SH-SY5Y (cell line): ENCODE measurements around the gene ARFGEF3.

ENCODE experiments used
- GATA2 ChIP-seq: IDR thresholded peaks from 2 replicates; pipeline ENCODE4 v1.6.1; 2011; ENCODE audit warnings: mild to moderate bottlenecking, low read depth, low read length
- GATA3 ChIP-seq: IDR thresholded peaks from 2 replicates; pipeline ENCODE4 v1.6.1; 2011; ENCODE audit warnings: low read depth, mild to moderate bottlenecking, low read length, moderate library complexity

Gene ARFGEF3

GRCh38 chr6:138235693-138236092, 74.0 kb downstream of the ARFGEF3 start:
- TF ChIP-seq GATA3 (no peak), GATA2 (no peak)

DNA sequence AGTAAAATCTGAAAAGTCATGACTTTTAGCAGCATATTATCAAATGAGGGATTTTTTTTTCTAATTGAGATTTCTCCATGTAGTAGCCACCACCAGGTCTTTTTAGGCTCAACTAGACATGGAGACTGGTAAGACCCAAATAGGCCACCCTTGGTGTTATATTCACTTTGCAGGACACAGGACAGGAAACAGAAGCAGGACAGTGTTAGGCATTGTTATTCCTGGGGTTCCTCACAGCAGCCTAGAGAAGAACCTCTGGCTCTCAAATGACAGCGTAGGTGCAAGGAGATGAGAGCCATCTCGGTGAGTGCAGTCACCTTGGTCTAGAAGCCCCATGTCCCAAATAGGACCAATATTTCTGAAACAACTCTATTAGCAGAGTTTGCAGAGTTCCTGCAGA, 75.7 kb downstream of the ARFGEF3 start:
- TF ChIP-seq GATA2 (no peak), GATA3 (no peak)

DNA sequence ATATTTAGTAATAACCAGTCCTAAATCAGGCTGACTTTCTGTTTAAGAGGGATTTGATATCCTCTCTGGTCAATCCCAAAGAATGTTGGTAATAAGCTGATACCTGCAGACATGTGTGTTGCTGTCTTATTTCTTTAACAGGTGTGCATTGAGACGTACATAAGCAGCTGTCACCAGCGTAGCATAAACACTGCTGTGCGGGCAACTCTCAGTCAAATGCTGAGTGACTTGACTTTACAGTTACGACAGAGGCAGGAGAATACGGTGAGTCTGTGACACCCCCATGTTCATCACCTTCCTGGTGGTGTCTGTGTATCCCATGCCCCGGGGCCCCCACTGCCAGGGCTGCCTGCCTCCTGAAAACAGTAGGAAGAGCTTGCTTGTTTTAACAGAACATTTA, 76.6 kb downstream of the ARFGEF3 start:
- TF ChIP-seq GATA3: no peak
- TF ChIP-seq GATA2: no peak

- TF ChIP-seq GATA3 (no peak), GATA2 (no peak)
Measured at GRCh38 chr6:138239774-138240173, 78.0 kb downstream of the ARFGEF3 start.

DNA sequence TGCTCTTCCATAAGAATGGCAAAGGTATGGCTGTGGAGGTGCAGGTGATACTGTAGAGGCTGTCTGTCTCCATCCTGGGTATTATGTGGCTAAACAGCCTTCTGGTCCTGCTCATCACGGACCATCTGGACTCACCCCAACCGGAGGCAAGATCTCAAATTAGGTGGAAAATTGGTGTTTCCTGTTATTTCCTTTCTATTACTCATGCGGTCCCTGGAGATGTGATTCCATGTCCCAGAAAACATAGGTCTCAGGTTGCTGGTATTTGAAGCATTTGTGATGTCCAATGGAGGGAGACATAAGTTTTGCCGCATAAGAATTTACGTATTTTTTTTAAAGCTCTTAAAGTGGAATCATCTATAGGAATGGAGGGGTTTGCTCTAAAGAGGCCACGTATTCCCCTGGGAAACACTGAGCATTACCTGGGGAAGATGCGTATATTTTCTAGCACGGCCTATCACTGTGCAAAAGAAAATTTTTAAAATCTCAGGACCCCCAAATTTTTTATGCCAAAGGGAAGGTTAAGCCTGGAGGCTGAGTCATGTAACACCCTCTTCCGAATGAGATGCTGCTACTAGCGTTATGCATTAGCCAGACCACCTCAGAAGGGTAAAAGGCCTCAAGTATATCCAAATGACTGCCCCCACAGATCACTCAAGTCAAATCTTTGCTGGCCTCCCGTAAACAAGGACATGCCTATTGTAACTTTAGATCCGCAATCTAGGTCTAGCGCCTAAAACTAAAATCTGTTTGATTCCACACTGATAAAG, 78.9 kb downstream of the ARFGEF3 start:
- TF ChIP-seq GATA3 (no peak), GATA2 (no peak)

- no peak for TF ChIP-seq GATA2
- TF ChIP-seq GATA3: no peak
Measured at GRCh38 chr6:138241381-138241780, 79.6 kb downstream of the ARFGEF3 start.

DNA sequence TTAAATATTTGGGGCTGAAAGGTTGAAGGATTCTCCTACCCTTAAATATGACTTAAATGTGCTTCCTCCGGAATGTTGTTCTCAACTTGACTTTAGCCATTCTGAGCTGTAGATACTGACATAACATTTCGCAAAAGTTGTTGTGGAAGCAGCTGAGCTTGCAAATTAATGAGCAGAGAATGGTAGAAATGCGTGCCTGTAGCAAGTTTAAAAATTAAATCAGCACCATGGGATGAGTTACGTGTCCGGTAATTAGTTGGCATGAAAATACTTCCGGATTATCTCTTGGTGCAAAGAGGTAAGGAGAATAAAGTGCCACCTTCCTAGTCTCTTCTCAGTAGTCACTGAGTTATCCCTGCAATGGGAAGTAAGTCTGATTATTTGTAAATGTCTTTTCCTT, 80.2 kb downstream of the ARFGEF3 start:
- TF ChIP-seq GATA2 (no peak), GATA3 (no peak)

DNA sequence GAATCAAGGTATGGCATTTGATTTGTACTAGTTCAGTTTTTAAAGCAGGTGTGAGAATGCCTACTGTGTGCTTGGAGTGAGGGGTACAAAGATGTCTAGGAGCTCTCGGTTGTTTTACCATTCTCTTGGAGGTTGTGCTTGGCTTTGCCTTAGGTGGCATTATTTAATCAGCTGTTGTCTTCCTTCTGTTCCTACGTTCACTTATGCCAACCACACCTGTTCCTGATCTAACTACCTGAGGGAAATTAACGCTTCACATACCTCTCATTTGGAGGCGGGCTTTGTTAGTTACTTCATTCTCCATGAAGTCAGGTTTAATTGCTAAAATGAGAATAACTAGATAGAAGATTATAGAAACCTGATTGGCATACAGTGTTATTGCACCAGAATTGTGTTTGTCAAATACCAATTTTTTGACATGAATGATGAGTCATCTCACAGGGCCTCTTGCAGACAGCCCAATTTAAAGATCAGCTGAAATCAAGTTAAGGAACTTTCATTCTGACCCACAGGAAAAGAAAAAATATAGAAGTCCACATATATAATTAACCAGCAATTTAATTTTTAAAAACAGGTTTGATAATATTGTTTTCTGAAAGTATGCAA, 81.4 kb downstream of the ARFGEF3 start:
- TF ChIP-seq GATA3 (no peak), GATA2 (no peak)

DNA sequence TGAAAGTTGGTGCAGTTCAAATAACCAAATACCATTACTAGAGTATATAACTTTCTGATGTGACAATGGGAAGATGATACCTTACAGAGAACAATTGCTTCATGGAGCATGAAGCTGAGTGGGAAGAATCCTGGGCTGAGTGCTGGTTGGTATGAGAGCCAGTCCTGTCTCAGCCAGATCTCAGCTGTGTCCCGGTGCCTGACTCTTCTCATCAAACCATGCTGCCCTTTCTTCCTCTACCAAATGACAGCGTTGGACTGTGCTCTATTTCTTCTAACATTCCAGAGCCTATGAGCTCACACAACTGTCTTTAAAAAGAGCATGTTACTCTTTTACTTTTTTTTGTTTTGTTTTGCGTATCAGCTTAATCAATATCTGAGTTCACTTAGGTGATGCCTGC, 84.0 kb downstream of the ARFGEF3 start:
- TF ChIP-seq GATA2 (no peak), GATA3 (no peak)

DNA sequence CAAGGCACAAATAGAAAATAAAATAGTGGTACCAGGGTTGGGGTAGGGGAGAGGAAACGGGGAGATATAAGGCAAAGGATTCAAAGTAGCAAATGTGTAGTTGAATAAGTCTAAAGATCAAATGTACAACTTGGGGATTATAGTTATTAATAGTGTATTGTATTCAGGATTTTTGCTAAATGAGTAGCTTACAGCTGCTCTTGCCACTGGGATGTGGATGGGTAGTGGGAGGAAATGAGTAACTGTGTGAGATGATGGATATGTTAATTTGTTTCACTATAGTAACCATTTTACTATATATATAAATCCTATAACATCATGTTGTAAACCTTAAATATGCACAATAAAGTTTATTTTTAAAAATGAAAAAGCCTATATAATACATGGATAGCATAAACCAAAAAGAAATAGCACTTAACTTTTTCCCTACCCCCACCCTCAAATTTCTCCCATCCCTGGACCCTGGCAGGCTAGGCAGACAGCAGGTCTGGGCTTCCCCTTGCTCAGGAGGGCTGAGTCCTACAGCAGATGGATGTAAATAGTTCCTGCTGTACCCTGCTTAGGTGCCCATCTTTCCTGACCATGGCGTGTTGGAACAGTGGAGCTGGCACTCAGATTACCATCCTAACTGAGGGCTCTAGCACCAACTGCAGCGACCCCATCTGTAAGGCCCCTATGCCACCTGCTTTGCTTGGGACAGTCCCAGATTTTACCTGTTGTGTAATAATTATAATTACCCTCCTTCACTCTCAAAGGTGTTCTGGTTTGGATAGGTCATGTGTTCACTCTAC, 85.1 kb downstream of the ARFGEF3 start:
- no peak for TF ChIP-seq GATA2

DNA sequence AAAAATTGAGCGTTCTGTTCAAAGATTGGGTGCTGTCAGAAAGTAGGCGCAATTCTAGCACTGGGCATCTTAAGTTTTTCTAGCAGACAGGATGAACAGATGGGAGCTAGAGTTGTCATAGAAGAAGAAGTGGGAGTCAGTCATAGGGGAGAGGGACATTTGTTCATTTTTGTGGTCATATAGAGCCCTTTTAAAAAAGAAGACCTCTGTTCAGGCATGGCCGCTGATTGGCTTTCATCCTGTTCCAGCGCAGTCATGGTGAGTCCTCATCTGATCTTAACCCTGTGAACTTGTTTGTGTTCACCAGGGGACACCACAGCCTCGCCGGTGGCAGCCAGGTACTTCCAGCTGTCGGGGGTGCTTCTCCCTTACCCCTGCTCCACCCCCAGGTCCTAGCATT, 86.3 kb downstream of the ARFGEF3 start:
- TF ChIP-seq GATA2 (no peak), GATA3 (no peak)

GRCh38 chr6:138248878-138249277, 87.1 kb downstream of the ARFGEF3 start:
- no peak for TF ChIP-seq GATA2
- TF ChIP-seq GATA3: no peak

GRCh38 chr6:138250053-138250452, 88.3 kb downstream of the ARFGEF3 start:
- TF ChIP-seq GATA3 (no peak), GATA2 (no peak)

- TF ChIP-seq GATA2: no peak
- no peak for TF ChIP-seq GATA3
Measured at GRCh38 chr6:138250513-138251247, 88.9 kb downstream of the ARFGEF3 start.

GRCh38 chr6:138253731-138254130, 92.0 kb downstream of the ARFGEF3 start:
- TF ChIP-seq GATA2 (no peak), GATA3 (no peak)
